ENCODE measurements around the gene SCOC.
A peak's percentile ranks its signal among the peaks of the same experiment; 100 is the strongest.

SCOC gene

GRCh38 chr4:140373328-140374129 lies at the start of gene SCOC:
Gene SCOC, plus strand, starts transcription at chr4:140373646. Its CDS starts 5,525 bp downstream, at chr4:140379171.
- DNase-seq: peak; percentile 99

DNA sequence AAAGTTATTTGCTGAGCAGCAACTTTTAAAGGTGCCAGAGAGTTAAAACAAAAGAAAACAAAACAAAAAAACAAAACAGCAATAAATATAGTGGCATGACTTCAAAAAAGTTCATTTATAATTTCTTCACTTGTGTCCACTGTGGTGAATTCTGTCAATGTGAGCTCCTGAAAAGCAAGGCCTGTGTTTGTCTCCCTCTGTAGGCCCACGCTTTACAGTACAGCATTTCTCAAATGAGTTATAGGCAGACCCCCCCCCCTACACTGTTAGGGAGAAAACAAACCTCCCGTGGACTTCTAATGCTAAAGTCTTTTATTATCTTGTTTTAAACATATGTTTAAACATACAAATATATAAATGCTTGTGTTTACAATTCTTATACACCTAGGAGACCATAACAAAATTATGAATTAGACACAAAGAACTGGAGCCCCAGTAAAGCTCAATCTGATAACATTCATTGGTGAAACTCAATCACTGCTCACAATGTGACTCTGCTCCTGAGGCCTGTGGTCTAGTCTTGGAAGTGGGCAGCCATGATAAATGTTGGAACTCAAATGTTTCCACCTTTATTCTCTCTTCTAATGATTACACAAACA lies 47.0 kb upstream of the SCOC start:
- DNase-seq: peak; percentile 35 to 68

GRCh38 chr4:140330311-140330900 lies 43.0 kb upstream of the SCOC start:
- peak; percentile 38 to 69 for DNase-seq

DNA sequence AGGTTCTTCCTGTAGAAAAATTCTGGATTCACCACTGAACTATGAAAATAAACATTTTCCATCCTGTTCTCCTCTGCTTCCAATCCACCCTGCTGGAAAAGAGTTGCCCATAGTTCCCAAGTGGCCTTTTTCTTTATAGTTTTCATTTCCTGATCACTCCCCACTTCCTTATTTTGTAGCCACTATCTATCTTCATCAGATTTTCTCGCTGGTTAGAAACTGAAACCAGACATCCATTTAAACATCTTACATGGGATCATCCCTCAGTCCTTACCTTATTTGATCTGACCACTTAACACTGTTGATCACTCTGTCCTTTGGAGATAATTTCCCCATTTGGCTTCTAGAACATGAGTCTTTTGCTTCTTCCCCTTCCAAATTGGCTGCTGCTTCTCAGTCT lies 42.2 kb upstream of the SCOC start:
- DNase-seq: no peak

GRCh38 chr4:140331876-140332275 lies 41.6 kb upstream of the SCOC start:
- no peak for DNase-seq

- no peak for DNase-seq
These were observed 40.7 kb upstream of the SCOC start for GRCh38 chr4:140332734-140333133.

GRCh38 chr4:140333523-140333922 lies 39.9 kb upstream of the SCOC start:
- DNase-seq: no peak

GRCh38 chr4:140335076-140335475 lies 38.4 kb upstream of the SCOC start:
- DNase-seq: no peak

DNA sequence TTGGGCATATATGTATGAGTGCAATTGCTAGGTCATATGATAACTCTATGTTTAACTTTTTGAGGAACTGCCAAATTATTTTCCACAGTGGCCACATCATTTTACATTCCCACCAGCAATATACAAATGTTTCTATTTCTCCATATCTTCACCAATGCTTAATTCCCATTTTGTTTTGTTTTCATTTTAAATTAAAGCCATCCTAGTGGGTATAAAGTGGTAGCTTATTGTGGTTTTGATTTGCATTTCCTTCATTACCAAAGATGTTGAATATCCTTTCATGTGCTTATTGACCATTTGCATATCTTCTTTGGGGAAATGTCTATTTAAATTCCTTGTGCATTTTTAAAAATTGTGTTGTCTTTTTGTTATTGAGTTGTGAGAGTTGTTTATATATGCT lies 36.7 kb upstream of the SCOC start:
- peak; percentile 78 to 80 for DNase-seq

DNA sequence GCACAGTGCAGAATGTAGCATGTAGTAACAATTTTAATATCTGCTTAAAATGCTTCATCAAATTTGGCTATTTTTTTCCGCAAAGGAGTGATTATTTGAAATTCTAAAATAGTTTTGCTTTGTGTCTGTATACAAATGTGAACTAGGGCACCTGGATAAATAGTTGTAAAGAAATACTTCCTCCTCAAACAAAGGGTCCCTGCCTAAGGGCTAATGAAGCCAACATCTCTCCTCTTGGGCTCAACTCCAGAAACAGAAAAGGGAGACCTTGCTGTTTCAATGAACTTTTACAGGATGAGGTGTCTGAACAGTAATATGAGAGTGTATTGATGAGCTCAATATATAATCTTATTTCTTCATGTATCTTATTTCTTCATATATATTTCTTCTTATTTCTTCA lies 30.8 kb upstream of the SCOC start:
- DNase-seq: no peak

- DNase-seq: peak; percentile 7 to 49
These were observed 30.1 kb upstream of the SCOC start for GRCh38 chr4:140343303-140343702.

- DNase-seq: no peak
These were observed 29.3 kb upstream of the SCOC start for GRCh38 chr4:140344101-140344500.

GRCh38 chr4:140344621-140345020 lies 28.8 kb upstream of the SCOC start:
- no peak for DNase-seq

DNA sequence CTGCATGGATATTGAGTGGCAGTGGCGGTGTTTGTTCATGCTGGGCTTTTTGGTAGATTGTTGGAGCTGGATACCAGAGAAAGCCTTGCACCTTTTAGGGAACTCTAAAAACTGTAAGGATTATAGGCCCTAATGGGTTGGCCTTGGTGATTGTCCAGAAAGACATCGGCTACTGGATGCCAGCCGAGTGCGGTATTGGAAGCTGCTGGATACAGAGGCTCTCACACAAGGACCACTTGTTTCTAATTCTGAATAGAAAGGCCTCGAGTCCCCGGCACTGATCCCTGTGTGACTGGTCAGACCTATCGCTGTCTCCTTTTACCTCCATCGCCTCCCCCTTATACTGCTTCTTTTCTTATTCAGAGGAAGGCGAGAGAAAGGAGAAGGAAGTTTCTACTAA lies 27.3 kb upstream of the SCOC start:
- no peak for DNase-seq

GRCh38 chr4:140349816-140350215 lies 23.6 kb upstream of the SCOC start:
- no peak for DNase-seq

- DNase-seq: no peak
These were observed 22.1 kb upstream of the SCOC start for GRCh38 chr4:140351093-140352075.

- DNase-seq: no peak
These were observed 19.7 kb upstream of the SCOC start for GRCh38 chr4:140353786-140354185.

- no peak for DNase-seq
These were observed 18.2 kb upstream of the SCOC start for GRCh38 chr4:140355288-140355687.

- DNase-seq: no peak
These were observed 15.6 kb upstream of the SCOC start for GRCh38 chr4:140357868-140358267.

GRCh38 chr4:140358281-140358680 lies 15.2 kb upstream of the SCOC start:
- no peak for DNase-seq

- peak; percentile 90 to 95 for DNase-seq
These were observed 13.7 kb upstream of the SCOC start for GRCh38 chr4:140359562-140360427.

DNA sequence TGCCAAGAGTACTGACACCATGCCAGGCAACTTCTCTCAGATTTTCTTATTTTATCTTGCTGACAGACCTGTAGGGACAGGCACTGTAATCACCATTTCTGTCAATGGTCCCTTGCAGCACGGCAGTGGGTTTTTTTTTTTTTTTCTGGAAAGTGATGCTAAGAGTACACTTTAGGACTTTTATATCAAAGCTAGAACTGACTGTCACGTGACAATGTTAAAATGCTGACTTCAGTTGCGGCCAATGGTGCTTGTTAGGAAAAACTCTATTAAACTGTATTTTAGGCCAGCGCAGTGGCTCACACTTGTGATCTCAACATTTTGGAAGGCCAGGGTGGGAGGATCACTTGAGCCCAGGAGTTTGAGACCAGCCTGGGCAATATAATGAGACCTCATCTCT lies 12.3 kb upstream of the SCOC start:
- DNase-seq: no peak
